ENCODE results near the gene PCDHGA4. TPM values are rescaled to one million over a fixed set of nuclear protein-coding genes. Genes with fewer than 3 reads are reported as not detected.
"Not testable (repeated sequence)": the region's sequence is repeated elsewhere in the genome, so short reads cannot be mapped to it uniquely, and the experiment has no call there.

The PCDHGA4 gene
- total and polyA plus RNA-seq, 4 donors = 0.35 to 7.0 (median 2.5) TPM

- no peak overlapping the region for H3K27ac ChIP-seq (ENCODE audit: low read depth in 1 of 2, low read length in 1 of 2)
- no peak overlapping the region for H3K4me3 ChIP-seq
- H3K4me1 ChIP-seq (ENCODE audit: control insufficient read depth in 5 of 5, insufficient read depth in 5 of 5, low read length in 5 of 5) = no peaks in the 10 kb centered on the region
- H3K36me3 ChIP-seq (ENCODE audit: control insufficient read depth in 4 of 4, insufficient read depth in 4 of 4, low read length in 4 of 4) = peaks cover 0 to 17% (median 0%) of the 10 kb centered on the region in 4 donors
- H3K9me3 ChIP-seq (ENCODE audit: control insufficient read depth in 4 of 4, insufficient read depth in 3 of 4, low read length in 3 of 4) = peaks cover 3 to 44% (median 19%) of the 10 kb centered on the region in 4 donors
- no peak for ATAC-seq (ENCODE audit: insufficient read depth, low FRiP score)
- 34 to 35% methylated on average over 21 of the region's 21 CpGs for WGBS, 2 donors
- H3K9ac ChIP-seq (ENCODE audit: insufficient read depth in 1 of 2, low read length in 2 of 2) = no peak overlapping the region
- no peak for TF ChIP-seq CTCF (IDR thresholded peaks at IDR 0.05; ENCODE audit: control extremely low read depth, extremely low read depth)
- peaks cover 0 to 2% (median 0%) of the 10 kb centered on the region in 3 donors for H3K27me3 ChIP-seq (ENCODE audit: control insufficient read depth in 3 of 3, insufficient read depth in 3 of 3, low read length in 2 of 3)
- no peak for DNase-seq
These were observed 38.4 kb downstream of the PCDHGA4 start for GRCh38 chr5:141393267-141393666.

GRCh38 chr5:141394401-141395187, 39.8 kb downstream of the PCDHGA4 start:
- not testable (repeated sequence) for H3K9ac ChIP-seq (ENCODE audit: insufficient read depth in 1 of 2, low read length in 2 of 2); H3K27ac ChIP-seq (ENCODE audit: low read depth in 1 of 2, low read length in 1 of 2); ATAC-seq (ENCODE audit: insufficient read depth, low FRiP score); H3K4me3 ChIP-seq; DNase-seq; H3K4me1 ChIP-seq (ENCODE audit: control insufficient read depth in 5 of 5, insufficient read depth in 5 of 5, low read length in 5 of 5); H3K27me3 ChIP-seq (ENCODE audit: control insufficient read depth in 3 of 3, insufficient read depth in 3 of 3, low read length in 2 of 3)
- H3K36me3 ChIP-seq (ENCODE audit: control insufficient read depth in 4 of 4, insufficient read depth in 4 of 4, low read length in 4 of 4) = peaks cover 0 to 16% (median 0%) of the 10 kb centered on the region in 4 donors
- H3K9me3 ChIP-seq (ENCODE audit: control insufficient read depth in 4 of 4, insufficient read depth in 3 of 4, low read length in 3 of 4) = peaks cover 3 to 39% (median 17%) of the 10 kb centered on the region in 4 donors
- 34 to 36% methylated on average over 41 to 45 of the region's 53 CpGs for whole genome bisulfite sequencing, 2 donors

- not testable (repeated sequence) for H3K4me1 ChIP-seq (ENCODE audit: control insufficient read depth in 5 of 5, insufficient read depth in 5 of 5, low read length in 5 of 5); H3K4me3 ChIP-seq; H3K9ac ChIP-seq (ENCODE audit: insufficient read depth in 1 of 2, low read length in 2 of 2); H3K36me3 ChIP-seq (ENCODE audit: control insufficient read depth in 4 of 4, insufficient read depth in 4 of 4, low read length in 4 of 4); H3K27me3 ChIP-seq (ENCODE audit: control insufficient read depth in 3 of 3, insufficient read depth in 3 of 3, low read length in 2 of 3); H3K27ac ChIP-seq (ENCODE audit: low read depth in 1 of 2, low read length in 1 of 2)
- peaks cover 3 to 38% (median 22%) of the 10 kb centered on the region in 4 donors for H3K9me3 ChIP-seq (ENCODE audit: control insufficient read depth in 4 of 4, insufficient read depth in 3 of 4, low read length in 3 of 4)
- peak; percentile 22 for TF ChIP-seq CTCF (IDR thresholded peaks at IDR 0.05; ENCODE audit: control extremely low read depth, extremely low read depth)
- peak; percentile 62 for ATAC-seq (ENCODE audit: insufficient read depth, low FRiP score)
- DNase-seq = peak in 2 of 3 donors; percentile 31 to 44
- 5% methylated on average over 20 to 24 of the region's 43 CpGs for WGBS, 2 donors
These were observed 43.1 kb downstream of the PCDHGA4 start, which contains the start of gene PCDHGB5 for GRCh38 chr5:141397756-141398551. Gene PCDHGB5 (plus strand): TSS chr5:141397947. CDS start chr5:141398128, 181 bp downstream.

DNA sequence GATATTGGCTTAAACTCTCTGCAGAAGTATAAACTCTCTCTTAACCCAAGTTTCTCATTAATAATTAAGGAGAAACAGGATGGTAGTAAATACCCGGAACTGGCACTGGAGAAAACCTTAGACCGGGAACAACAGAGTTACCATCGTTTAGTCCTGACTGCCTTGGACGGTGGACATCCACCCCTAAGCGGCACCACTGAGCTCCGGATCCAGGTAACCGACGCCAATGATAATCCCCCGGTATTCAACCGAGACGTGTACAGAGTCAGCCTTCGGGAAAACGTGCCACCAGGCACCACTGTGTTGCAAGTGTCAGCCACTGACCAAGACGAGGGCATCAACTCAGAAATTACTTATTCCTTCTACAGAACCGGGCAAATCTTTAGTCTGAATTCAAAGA, 43.8 kb downstream of the PCDHGA4 start:
- H3K4me1 ChIP-seq (ENCODE audit: control insufficient read depth in 5 of 5, insufficient read depth in 5 of 5, low read length in 5 of 5) = peaks cover 0 to 3% (median 0%) of the 10 kb centered on the region in 5 donors
- H3K36me3 ChIP-seq (ENCODE audit: control insufficient read depth in 4 of 4, insufficient read depth in 4 of 4, low read length in 4 of 4) = peaks cover 0 to 5% (median 0%) of the 10 kb centered on the region in 4 donors
- ATAC-seq (ENCODE audit: insufficient read depth, low FRiP score) = no peak
- H3K27ac ChIP-seq (ENCODE audit: low read depth in 1 of 2, low read length in 1 of 2) = no peak overlapping the region
- peaks cover 3 to 40% (median 24%) of the 10 kb centered on the region in 4 donors for H3K9me3 ChIP-seq (ENCODE audit: control insufficient read depth in 4 of 4, insufficient read depth in 3 of 4, low read length in 3 of 4)
- no peak overlapping the region for H3K9ac ChIP-seq (ENCODE audit: insufficient read depth in 1 of 2, low read length in 2 of 2)
- DNase-seq = no peak
- no peaks in the 10 kb centered on the region for H3K27me3 ChIP-seq (ENCODE audit: control insufficient read depth in 3 of 3, insufficient read depth in 3 of 3, low read length in 2 of 3)
- H3K4me3 ChIP-seq = no peak overlapping the region
- TF ChIP-seq CTCF (IDR thresholded peaks at IDR 0.05; ENCODE audit: control extremely low read depth, extremely low read depth) = no peak
- WGBS, 2 donors = 23 to 30% methylated on average over 15 of the region's 15 CpGs
